SK-N-SH (cell line): Measurements from ENCODE around the gene GPD2. TPM values are rescaled to one million over a fixed set of nuclear protein-coding genes. Genes with fewer than 3 reads are reported as not detected.
A peak's percentile ranks its signal among the peaks of the same experiment; 100 is the strongest.

Experiments
- CTCF ChIA-PET: fragments of 300-600, 350-600 bp; formaldehyde crosslinking; extraction: SDS; loops from one replicate; lab custom pipeline; 2021; lab: Yijun Ruan, JAX
- POLR2A ChIA-PET: fragments of 350-600 bp; sonication (Branson Sonifier 250); formaldehyde crosslinking; extraction: SDS; loops from one replicate; lab custom pipeline; 2020; ENCODE audit warnings: antibody characterized with exemption, inconsistent platforms; lab: Yijun Ruan, JAX
- DNase-seq: peaks from one replicate; pipeline ENCODE4 v3.0.0; 2012
- H2AFZ ChIP-seq: fragments of 200-600 bp; sonication (generic); 2 replicates; pipeline ENCODE4 v1.8.1; 2016; ENCODE audit warnings: antibody characterized with exemption, mild to moderate bottlenecking, low read depth
- H3F3A ChIP-seq: fragments of 200-600 bp; sonication (generic); replicated peaks from 2 replicates; pipeline ENCODE3; 2016; ENCODE audit warnings: antibody characterized with exemption, mild to moderate bottlenecking; ENCODE audit not compliant: insufficient read depth
- H3K27ac ChIP-seq, 2 experiments: fragments of 200-500 bp in 1 of 2; fragments of 200-600 bp in 1 of 2; sonication (Bioruptor generic) in 1 of 2; sonication (generic), shearing (Covaris generic) in 1 of 2; 2 replicates each; pipeline versions ENCODE4 v1.5.1 to v1.6.1; 2014 to 2016; ENCODE audit warnings: low read depth in 2 of 2, inconsistent platforms in 1 of 2, low read length in 1 of 2, mild to moderate bottlenecking in 1 of 2, mixed read lengths in 1 of 2
- H3K27me3 ChIP-seq: fragments of 200-600 bp; sonication (generic), shearing (Covaris generic); 2 replicates; pipeline ENCODE4 v1.6.1; 2016; ENCODE audit warnings: mixed run types; ENCODE audit not compliant: insufficient read depth
- H3K36me3 ChIP-seq, 2 experiments: fragments of 200-500 bp in 1 of 2; fragments of 200-600 bp in 1 of 2; sonication (Bioruptor generic) in 1 of 2; sonication (generic) in 1 of 2; replicated peaks in 1 of 2; 2 replicates each; pipeline versions ENCODE3 to v1.5.1; 2014 to 2016; ENCODE audit warnings: low read length in 1 of 2, mild to moderate bottlenecking in 1 of 2; ENCODE audit not compliant: insufficient read depth in 2 of 2, control insufficient read depth in 1 of 2
- H3K4me1 ChIP-seq, 2 experiments: fragments of 200-500 bp in 1 of 2; fragments of 200-600 bp in 1 of 2; sonication (Bioruptor generic) in 1 of 2; sonication (generic), shearing (Covaris generic) in 1 of 2; 2 replicates each; pipeline versions ENCODE4 v1.5.1 to v1.6.1; 2014 to 2016; ENCODE audit warnings: low read depth in 1 of 2, low read length in 1 of 2, mixed run types in 1 of 2; ENCODE audit not compliant: insufficient read depth in 2 of 2, control insufficient read depth in 1 of 2
- H3K4me2 ChIP-seq: fragments of 200-600 bp; sonication (generic), shearing (Covaris generic); 2 replicates; pipeline ENCODE4 v1.6.1; 2017; ENCODE audit warnings: mixed run types
- H3K4me3 ChIP-seq, 2 experiments: fragments of 200-500 bp in 1 of 2; fragments of 200-600 bp in 1 of 2; sonication (Bioruptor generic) in 1 of 2; sonication (generic), shearing (Covaris generic) in 1 of 2; 2 replicates each; pipeline versions ENCODE4 v1.5.1 to v1.8.1; 2014 to 2016; ENCODE audit warnings: low read depth in 2 of 2, inconsistent platforms in 1 of 2, low read length in 1 of 2, mild to moderate bottlenecking in 1 of 2, mixed read lengths in 1 of 2, moderate library complexity in 1 of 2
- H3K79me2 ChIP-seq: fragments of 200-600 bp; sonication (generic); 2 replicates; pipeline ENCODE4 v1.8.1; 2017; ENCODE audit warnings: mild to moderate bottlenecking; ENCODE audit not compliant: insufficient read depth
- H3K9ac ChIP-seq: fragments of 200-600 bp; sonication (generic); 2 replicates; pipeline ENCODE4 v1.6.1; 2017; ENCODE audit warnings: mixed run types
- H3K9me2 ChIP-seq: fragments of 200-600 bp; sonication (generic); 2 replicates; pipeline ENCODE4 v1.6.1; 2017; ENCODE audit warnings: mixed run types
- H3K9me3 ChIP-seq: fragments of 200-600 bp; sonication (generic); 2 replicates; pipeline ENCODE4 v1.6.1; 2017; ENCODE audit warnings: mixed run types, mild to moderate bottlenecking, moderate library complexity
- H4K20me1 ChIP-seq: fragments of 200-600 bp; sonication (generic); 2 replicates; pipeline ENCODE4 v1.6.1; 2017; ENCODE audit warnings: mild to moderate bottlenecking, mixed run types; ENCODE audit not compliant: insufficient read depth
- EZH2phosphoT487 ChIP-seq: fragments of 200-600 bp; sonication (generic); IDR thresholded peaks from 2 replicates; pipeline ENCODE4 v1.6.1; 2017; ENCODE audit warnings: low read depth, mixed run types, mild to moderate bottlenecking, antibody characterized with exemption, moderate library complexity, borderline replicate concordance
- GATA2 ChIP-seq: sonication (generic); formaldehyde crosslinking; IDR thresholded peaks from 2 replicates; pipeline ENCODE4 v1.5.0; 2020; ENCODE audit warnings: mild to moderate bottlenecking, missing genetic modification reagents
- JUND ChIP-seq: IDR thresholded peaks from 2 replicates; pipeline ENCODE4 v1.4.0; 2012
- MXI1 ChIP-seq: IDR thresholded peaks from 2 replicates; pipeline ENCODE4 v1.6.1; 2012; ENCODE audit warnings: mild to moderate bottlenecking, low read depth, low read length, improper control_type of control experiment
- NRF1 ChIP-seq: IDR thresholded peaks from 2 replicates; pipeline ENCODE4 v1.6.1; 2012; ENCODE audit warnings: low read depth, mild to moderate bottlenecking, low read length
- RAD21 ChIP-seq: IDR thresholded peaks from 2 replicates; pipeline ENCODE4 v1.6.1; 2012; ENCODE audit warnings: mild to moderate bottlenecking, low read length
- RXRA ChIP-seq: IDR thresholded peaks from 2 replicates; pipeline ENCODE4 v1.4.0; 2012; ENCODE audit warnings: low read depth, mild to moderate bottlenecking, borderline replicate concordance
- TEAD4 ChIP-seq: IDR thresholded peaks from 2 replicates; pipeline ENCODE4 v1.4.0; 2012; ENCODE audit warnings: mild to moderate bottlenecking, borderline replicate concordance; ENCODE audit not compliant: insufficient read depth
- WGBS: methylation state at CpG from one replicate; pipeline ENCODE4 v1.1.6; 2017; ENCODE audit warnings: low lambda C conversion rate; 5-methylcytosine and 5-hydroxymethylcytosine counted together
- polyA plus RNA-seq, 3 experiments: library from polyadenylated mRNA; depleted of rRNA; stranded (reverse); fragments of >200 nt; gene quantifications; 2 replicates each; pipeline ENCODE4 v1.2.3, GENCODE V29; 2012
- TF ChIP-seq, protein P1 (sequence below): fragments of 150-350 bp; IDR thresholded peaks from 2 replicates; pipeline ENCODE4 v1.6.1; 2017; ENCODE audit warnings: antibody characterized with exemption, low read length, low read depth, borderline replicate concordance
- TF ChIP-seq, protein P2 (sequence below): IDR thresholded peaks from 2 replicates; pipeline ENCODE4 v1.4.0; 2012; ENCODE audit warnings: low read depth, borderline replicate concordance
- TF ChIP-seq, protein P3 (sequence below): IDR thresholded peaks from 2 replicates; pipeline ENCODE4 v1.6.1; 2012; ENCODE audit warnings: mild to moderate bottlenecking, low read depth, low read length, moderate library complexity
- TF ChIP-seq, protein P4 (sequence below): fragments of 200-600 bp; sonication (generic); IDR thresholded peaks from 2 replicates; pipeline ENCODE4 v1.6.1; 2017; ENCODE audit warnings: antibody characterized with exemption, mild to moderate bottlenecking, moderate library complexity
- TF ChIP-seq, protein P5 (sequence below): IDR thresholded peaks from 2 replicates; pipeline ENCODE4; 2012

The GPD2 gene
- polyA plus RNA-seq, 1 of the 3 experiments (the other 2 are of a cell fraction): 4.8 TPM

DNA sequence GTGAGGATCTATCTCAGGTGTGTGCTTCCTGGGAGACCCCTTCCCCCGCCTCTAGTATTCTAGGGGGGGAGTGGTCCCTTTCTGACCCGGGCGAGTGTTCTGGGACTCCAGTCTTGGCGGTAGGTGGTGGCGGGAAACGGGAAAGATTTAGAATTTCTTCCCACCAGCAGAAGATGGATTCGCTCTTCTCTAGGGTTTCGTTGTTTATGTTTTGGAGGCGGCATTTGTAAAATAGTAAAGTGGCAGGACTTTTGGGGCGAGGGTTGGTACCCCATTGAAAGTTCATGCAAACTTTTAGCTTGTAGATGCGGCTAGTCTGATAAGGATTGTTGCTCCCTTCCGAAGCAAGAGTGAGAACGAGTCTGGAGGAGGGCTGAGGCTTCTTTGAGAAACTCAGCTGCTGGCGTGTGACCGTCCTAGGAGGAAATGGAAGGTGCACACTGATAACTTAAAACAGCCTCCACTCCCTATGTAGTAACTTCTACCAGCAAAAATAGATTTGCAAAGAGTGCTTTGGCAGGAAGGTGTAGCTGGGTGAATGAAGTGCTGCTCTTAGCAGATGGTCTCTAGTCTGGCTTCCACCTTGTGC is 412 bp downstream of the GPD2 start:
- POLR2A ChIA-PET: no interaction called here

DNA sequence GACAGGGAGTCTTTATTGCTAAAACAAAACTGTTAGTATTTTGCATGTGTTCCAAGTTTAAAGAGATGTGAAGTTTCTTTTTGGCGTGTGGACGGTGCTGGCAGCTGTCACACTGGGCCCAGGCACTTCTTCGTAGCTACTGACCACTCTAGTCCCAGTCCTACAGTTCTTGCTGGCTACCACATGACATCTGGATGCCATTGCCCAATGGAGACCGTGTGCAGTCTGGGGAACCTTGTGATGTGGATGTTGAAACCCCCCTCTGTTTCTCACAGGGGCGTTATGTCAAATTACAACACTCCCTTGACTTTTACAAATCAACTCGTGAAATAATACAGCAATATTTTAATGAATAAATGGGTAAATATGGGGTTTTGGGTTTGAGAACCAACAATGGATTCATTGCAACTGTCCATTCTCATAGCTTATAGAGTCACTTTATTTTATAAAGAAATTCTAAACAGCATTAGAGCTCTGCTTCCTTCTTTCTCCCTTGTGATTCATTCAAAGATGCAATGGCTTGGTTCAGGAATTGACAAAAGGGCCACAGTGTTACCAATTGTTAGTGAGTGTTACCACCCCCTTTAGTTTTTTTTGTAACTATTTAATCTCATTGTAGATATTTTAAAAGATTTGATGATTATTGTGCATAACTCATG is 1.2 kb downstream of the GPD2 start:
- no peaks in the 10 kb centered on the region for H3K9me3 ChIP-seq
- DNase-seq: no peak
- 0 out of 2 replicates have a peak, but pooled peaks cover 3% of the 10 kb centered on the region for H3K79me2 ChIP-seq
- no peaks in the 10 kb centered on the region for H3F3A ChIP-seq
- ChIA-PET CTCF (interaction anchor here (1.3 kb wide), 1 partner anchor 152 kb away, joined by 3 read pairs; no protein-coding TSS in a partner anchor), POLR2A (no interaction called here)
- H3K4me3 ChIP-seq: no peak overlapping the region
- H3K27ac ChIP-seq: no peak overlapping the region
- no peaks in the 10 kb centered on the region for H4K20me1 ChIP-seq
- H3K4me2 ChIP-seq: peak overlapping the region; percentile 85; the same call in 1 of the 2 replicates
- whole genome bisulfite sequencing: 88% methylated on average over 6 of the region's 6 CpGs
- no peaks in the 10 kb centered on the region for H3K36me3 ChIP-seq
- no peaks in the 10 kb centered on the region for H3K27me3 ChIP-seq
- no peaks in the 10 kb centered on the region for H3K9me2 ChIP-seq
- no peak overlapping the region for H3K9ac ChIP-seq
- H2AFZ ChIP-seq: no peak overlapping the region
- H3K4me1 ChIP-seq: peaks cover 14 to 16% of the 10 kb centered on the region in 2 experiments
- TF ChIP-seq GATA2 (no peak), RXRA (no peak), NRF1 (no peak), EZH2phosphoT487 (no peak), JUND (no peak), MXI1 (no peak)
- TF ChIP-seq, protein P1, sequence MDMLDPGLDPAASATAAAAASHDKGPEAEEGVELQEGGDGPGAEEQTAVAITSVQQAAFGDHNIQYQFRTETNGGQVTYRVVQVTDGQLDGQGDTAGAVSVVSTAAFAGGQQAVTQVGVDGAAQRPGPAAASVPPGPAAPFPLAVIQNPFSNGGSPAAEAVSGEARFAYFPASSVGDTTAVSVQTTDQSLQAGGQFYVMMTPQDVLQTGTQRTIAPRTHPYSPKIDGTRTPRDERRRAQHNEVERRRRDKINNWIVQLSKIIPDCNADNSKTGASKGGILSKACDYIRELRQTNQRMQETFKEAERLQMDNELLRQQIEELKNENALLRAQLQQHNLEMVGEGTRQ: no peak
- TF ChIP-seq, protein P2, sequence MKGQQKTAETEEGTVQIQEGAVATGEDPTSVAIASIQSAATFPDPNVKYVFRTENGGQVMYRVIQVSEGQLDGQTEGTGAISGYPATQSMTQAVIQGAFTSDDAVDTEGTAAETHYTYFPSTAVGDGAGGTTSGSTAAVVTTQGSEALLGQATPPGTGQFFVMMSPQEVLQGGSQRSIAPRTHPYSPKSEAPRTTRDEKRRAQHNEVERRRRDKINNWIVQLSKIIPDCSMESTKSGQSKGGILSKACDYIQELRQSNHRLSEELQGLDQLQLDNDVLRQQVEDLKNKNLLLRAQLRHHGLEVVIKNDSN: no peak
- TF ChIP-seq, protein P3, sequence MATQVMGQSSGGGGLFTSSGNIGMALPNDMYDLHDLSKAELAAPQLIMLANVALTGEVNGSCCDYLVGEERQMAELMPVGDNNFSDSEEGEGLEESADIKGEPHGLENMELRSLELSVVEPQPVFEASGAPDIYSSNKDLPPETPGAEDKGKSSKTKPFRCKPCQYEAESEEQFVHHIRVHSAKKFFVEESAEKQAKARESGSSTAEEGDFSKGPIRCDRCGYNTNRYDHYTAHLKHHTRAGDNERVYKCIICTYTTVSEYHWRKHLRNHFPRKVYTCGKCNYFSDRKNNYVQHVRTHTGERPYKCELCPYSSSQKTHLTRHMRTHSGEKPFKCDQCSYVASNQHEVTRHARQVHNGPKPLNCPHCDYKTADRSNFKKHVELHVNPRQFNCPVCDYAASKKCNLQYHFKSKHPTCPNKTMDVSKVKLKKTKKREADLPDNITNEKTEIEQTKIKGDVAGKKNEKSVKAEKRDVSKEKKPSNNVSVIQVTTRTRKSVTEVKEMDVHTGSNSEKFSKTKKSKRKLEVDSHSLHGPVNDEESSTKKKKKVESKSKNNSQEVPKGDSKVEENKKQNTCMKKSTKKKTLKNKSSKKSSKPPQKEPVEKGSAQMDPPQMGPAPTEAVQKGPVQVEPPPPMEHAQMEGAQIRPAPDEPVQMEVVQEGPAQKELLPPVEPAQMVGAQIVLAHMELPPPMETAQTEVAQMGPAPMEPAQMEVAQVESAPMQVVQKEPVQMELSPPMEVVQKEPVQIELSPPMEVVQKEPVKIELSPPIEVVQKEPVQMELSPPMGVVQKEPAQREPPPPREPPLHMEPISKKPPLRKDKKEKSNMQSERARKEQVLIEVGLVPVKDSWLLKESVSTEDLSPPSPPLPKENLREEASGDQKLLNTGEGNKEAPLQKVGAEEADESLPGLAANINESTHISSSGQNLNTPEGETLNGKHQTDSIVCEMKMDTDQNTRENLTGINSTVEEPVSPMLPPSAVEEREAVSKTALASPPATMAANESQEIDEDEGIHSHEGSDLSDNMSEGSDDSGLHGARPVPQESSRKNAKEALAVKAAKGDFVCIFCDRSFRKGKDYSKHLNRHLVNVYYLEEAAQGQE: no peak
- TF ChIP-seq, protein P4, sequence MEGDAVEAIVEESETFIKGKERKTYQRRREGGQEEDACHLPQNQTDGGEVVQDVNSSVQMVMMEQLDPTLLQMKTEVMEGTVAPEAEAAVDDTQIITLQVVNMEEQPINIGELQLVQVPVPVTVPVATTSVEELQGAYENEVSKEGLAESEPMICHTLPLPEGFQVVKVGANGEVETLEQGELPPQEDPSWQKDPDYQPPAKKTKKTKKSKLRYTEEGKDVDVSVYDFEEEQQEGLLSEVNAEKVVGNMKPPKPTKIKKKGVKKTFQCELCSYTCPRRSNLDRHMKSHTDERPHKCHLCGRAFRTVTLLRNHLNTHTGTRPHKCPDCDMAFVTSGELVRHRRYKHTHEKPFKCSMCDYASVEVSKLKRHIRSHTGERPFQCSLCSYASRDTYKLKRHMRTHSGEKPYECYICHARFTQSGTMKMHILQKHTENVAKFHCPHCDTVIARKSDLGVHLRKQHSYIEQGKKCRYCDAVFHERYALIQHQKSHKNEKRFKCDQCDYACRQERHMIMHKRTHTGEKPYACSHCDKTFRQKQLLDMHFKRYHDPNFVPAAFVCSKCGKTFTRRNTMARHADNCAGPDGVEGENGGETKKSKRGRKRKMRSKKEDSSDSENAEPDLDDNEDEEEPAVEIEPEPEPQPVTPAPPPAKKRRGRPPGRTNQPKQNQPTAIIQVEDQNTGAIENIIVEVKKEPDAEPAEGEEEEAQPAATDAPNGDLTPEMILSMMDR: no peak
- TF ChIP-seq, protein P5, sequence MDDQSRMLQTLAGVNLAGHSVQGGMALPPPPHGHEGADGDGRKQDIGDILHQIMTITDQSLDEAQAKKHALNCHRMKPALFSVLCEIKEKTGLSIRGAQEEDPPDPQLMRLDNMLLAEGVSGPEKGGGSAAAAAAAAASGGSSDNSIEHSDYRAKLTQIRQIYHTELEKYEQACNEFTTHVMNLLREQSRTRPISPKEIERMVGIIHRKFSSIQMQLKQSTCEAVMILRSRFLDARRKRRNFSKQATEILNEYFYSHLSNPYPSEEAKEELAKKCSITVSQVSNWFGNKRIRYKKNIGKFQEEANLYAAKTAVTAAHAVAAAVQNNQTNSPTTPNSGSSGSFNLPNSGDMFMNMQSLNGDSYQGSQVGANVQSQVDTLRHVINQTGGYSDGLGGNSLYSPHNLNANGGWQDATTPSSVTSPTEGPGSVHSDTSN: no peak

More for the DNA sequence above, 412 bp downstream of the GPD2 start:
- Histone ChIP-seq H3K4me1 (peaks cover 14 to 16% of the 10 kb centered on the region in 2 experiments), H3K27ac (peak overlapping the region; percentile 50 to 68; a peak in 3 of 4 replicates), H3K79me2 (0 out of 2 replicates have a peak, but pooled peaks cover 3% of the 10 kb centered on the region), H4K20me1 (no peaks in the 10 kb centered on the region), H3K27me3 (no peaks in the 10 kb centered on the region), H3K36me3 (no peaks in the 10 kb centered on the region), H2AFZ (peak overlapping the region; percentile 89), H3K9ac (peak overlapping the region; percentile 82), H3F3A (no peaks in the 10 kb centered on the region), H3K9me2 (no peaks in the 10 kb centered on the region), H3K4me3 (peak overlapping the region; percentile 62 to 63), H3K4me2 (peak overlapping the region; percentile 85), H3K9me3 (no peaks in the 10 kb centered on the region)
- CTCF ChIA-PET: interaction anchor here (1.3 kb wide), 1 partner anchor 153 kb away, joined by 3 read pairs; no protein-coding TSS in a partner anchor
- TF ChIP-seq JUND (no peak), RAD21 (no peak), TEAD4 (no peak)
- TF ChIP-seq, protein P5: no peak
- WGBS: 42% methylated on average over 15 of the region's 15 CpGs
- no peak for DNase-seq
